Superior temporal gyrus (tissue), 1 donor: Measurements from ENCODE around the gene OLFML1.
A peak's percentile ranks its signal among the peaks of the same experiment; 100 is the strongest.

Experiments used
- DNase-seq: peaks from one replicate; pipeline ENCODE4 v3.0.0-alpha.2; 2016; ENCODE audit errors: extremely low spot score

Gene OLFML1

GRCh38 chr11:7485186-7486097 is at the start of gene OLFML1:
Gene OLFML1 (plus strand): TSS chr11:7485506. CDS start chr11:7485876, 370 bp downstream.
- DNase-seq = no peak

DNA sequence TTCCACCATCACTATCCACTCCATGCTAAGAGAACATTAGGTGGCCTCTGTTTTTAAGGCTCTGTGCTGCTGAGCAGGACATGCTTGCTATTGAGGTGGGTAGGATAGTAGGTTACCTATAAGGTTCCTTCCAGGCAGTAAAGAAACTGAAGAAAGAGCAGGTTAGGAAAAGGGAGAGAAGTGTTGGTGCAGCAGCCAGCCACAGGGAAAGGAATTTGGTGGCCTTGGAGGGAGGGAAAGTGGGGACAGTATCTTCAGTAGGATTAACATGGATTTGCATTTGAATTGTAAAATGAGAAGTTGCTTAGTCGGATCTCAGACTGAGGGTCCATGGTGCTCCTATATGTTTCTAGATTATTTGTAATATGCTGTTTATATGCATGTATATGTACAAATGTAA is 49.2 kb upstream of the OLFML1 start:
- no peak for DNase-seq

DNA sequence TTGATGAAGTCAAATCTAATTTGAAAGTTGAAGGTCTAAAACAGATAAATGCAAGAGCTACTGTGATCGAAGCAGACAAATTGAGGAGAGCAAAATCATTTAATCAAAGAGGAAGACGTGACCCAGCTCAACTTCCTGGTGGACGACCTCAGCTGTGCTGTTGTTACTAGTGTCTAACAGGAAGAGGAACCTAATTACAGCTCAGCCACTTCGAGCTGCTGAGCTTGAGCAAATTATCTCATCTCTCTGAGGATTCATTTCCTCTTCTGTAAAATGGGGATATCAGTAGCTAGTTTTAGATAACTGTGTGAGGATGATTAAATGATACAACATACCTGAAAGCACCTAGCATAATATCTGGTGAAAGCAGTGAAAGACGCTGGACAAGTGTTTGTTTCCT is 48.6 kb upstream of the OLFML1 start:
- no peak for DNase-seq

- no peak for DNase-seq
These were observed 47.6 kb upstream of the OLFML1 start for GRCh38 chr11:7437696-7438095.

DNA sequence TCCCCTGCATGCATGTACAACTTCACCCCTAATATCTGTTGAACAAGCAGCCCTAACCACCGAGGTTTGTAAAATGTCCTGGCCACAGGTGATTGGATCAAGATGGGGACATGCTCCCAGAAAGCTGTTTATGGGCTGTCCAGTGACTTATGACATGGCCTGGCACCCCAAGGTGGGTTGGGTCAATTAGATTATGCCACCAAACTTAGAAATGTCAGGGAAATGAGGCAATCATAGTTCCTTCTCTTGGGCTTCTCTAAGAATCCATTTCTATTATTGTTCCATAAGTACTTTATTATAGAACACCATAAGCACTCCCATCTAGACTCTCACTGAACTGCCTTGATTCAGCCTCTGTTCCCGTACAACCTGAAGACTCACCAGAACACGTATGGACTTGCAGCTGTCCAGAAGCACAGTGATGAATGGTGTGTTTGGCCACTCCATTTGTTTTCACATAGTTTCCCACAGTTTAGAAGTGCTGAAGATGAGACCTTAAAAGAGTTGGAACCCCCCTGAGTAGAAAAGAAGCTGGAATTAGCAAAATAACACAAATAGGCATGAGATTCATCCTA is 45.5 kb upstream of the OLFML1 start:
- no peak for DNase-seq

DNA sequence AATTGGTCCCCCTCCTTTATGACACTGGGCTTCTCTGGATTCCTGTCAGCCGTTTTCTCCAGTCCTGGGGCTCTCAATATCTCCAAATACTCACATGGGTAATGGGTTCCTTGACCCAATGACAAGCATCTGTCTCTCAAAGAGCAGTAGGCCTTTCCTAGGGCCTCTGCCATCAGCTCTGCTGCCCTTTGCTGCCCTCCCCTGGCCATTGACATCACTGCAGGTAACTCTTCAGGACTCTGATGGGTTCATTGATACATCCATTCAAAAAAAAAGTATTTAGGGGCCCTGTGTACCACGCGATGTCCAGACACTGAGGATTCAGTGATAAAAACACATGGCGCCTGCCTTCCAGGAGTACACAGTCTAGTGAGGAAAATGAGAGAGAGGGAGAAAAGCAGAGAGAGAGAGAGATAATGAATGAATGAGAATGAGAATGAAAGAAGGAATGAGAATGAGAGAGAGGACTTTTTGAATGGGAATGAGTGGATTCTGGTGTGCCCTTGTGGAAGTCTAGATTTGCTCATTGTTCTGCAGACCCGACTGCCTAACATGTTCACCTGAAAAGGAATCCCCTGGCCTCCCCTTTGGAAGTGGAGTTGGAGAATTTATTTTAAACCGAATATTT is 42.6 kb upstream of the OLFML1 start:
- DNase-seq = peak; percentile 91

- no peak for DNase-seq
These were observed 41.0 kb upstream of the OLFML1 start for GRCh38 chr11:7444091-7444981.

DNA sequence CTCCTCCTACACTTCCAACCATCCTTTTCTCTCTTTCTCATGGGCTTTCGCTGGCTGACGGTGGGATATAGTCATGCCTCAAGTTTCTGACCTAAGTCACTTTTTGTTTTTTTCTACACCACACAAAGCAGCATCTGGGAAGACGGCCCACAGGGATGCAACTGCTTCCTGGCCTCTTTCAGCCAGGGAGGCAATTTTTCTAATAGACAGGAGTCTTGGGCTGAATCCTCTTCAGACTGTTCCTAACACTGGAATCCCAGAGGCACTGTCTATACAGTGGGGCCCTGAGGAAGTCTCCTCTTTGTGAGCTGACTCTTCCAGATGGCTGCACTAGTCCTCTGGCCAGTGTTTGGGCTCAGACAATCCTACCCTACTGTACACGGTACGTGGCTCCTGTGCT is 39.7 kb upstream of the OLFML1 start:
- no peak for DNase-seq

- no peak for DNase-seq
These were observed 37.1 kb upstream of the OLFML1 start for GRCh38 chr11:7448201-7448600.

DNA sequence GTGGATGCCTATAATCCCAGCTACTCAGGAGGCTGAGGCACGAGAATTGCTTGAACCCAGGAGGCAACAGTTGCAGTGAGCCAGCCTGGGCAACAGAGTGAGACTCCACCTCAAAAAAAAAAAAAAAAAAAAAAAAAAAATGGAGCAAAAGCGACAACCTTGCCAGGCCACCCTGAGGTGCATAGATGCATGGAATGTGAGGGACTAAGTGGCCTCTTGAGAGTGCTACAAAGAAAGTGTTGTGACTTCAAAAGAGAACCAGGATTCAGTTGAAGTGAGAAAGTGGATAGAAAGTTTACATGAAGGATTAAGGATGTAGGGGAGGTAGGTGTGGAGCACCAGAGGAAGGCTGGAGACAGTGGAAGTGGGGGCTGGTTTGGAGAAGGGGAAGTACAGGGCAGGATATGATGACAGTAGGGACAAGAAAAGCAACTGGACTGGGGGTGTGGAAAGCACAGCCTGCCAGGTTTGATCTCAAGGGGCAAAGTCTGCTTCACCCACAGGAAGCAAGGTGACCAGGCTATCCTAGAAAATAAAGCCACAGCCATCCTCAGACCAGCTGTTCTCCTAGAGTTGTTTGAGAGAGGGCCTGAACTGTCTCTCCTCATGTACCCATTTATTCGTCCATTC is 36.0 kb upstream of the OLFML1 start:
- no peak for DNase-seq

GRCh38 chr11:7449841-7450214 is 35.5 kb upstream of the OLFML1 start:
- DNase-seq = no peak

DNA sequence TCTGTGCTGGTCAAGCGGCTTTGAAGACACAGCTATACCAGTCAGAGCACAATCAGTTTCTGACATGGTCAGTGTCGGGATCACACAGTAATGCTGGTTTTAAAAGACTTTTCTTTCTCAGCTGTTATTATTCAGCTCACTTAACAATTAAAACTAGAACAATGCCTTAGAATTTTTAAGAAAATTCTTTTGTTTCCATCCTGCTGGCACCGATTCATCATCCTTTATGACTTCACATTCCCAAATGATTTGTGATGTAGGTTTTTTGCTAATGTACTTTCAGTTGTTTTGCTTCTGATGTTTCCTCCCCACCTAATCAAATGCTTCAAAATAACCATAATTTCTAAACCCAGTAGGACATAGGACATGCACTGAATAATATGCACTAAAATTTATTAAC is 34.5 kb upstream of the OLFML1 start:
- DNase-seq = peak; percentile 16

DNA sequence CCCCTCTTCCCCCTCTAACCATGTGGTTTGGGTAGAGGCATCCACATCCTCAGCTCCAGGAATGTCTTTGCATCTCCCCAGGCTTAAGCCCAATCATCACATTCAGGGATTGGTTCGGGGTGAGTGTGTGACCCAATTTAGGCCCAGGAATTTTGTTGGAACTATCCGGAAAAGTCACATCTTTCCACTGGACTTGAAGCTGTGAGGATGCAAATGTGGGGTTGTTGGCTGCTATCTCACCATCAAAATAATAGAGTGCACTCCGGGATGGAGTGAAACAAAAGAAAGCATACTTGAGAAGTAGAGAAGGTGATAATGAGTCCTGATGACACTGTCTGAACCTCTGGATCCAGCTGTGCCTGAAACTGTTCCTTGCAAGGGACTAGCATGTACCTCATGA is 33.8 kb upstream of the OLFML1 start:
- no peak for DNase-seq

- DNase-seq = no peak
These were observed 33.3 kb upstream of the OLFML1 start for GRCh38 chr11:7451952-7452494.

DNA sequence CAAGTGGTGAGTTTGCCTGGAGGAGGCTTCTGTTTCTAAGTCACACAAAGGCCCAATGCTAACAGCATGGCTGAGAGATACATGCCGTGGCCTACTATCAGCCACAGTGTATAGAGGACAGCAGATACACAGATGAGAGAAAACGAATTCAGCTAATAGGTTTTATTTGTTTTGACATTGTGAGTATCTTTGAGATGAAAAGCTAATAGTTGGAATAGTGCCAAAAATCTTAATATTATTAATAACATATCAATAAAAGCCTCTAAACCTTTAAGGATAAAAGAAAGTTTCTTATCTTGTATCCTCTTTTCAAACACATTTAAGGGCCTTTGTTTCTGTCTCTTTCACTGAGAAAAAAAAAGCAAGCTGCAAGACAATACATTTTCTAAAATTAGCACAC is 30.5 kb upstream of the OLFML1 start:
- DNase-seq = no peak

DNA sequence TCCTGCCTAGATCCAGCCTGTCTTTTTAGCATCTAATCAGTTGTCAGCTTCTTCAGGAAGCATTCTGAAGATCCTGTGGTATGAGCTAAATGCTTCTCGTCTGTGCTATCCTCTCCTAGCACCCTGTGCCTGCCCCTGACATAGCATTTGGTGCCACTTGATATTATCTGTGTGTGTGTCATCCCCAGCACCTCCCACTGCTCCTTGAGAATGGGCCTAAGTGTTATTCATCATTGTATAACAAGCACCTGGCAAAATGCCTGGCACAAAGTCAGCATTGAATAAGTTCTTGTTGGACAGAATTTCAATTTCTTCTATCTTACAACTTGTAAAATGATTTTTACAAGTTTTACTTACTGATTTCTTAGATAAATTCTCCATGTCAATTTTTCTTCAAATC is 28.1 kb upstream of the OLFML1 start:
- peak; percentile 67 for DNase-seq

DNA sequence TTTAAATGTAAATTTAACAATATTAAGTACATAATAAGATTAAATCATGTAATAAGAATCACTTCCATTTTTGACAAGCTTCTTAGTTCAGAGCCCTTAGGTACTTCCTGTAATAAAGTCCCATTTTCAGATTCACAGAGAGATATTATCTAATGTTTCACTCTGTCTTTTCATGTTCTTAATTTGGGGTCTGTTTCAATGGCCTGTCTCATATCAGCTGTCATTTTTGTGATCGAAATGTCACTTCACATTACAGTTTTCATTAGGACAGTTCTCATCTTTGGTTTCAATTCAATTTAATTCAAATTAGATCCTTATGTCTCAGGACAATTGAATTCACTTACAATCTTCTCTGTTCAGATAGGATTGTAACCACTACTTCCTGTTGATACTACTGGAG is 22.6 kb upstream of the OLFML1 start:
- no peak for DNase-seq

DNA sequence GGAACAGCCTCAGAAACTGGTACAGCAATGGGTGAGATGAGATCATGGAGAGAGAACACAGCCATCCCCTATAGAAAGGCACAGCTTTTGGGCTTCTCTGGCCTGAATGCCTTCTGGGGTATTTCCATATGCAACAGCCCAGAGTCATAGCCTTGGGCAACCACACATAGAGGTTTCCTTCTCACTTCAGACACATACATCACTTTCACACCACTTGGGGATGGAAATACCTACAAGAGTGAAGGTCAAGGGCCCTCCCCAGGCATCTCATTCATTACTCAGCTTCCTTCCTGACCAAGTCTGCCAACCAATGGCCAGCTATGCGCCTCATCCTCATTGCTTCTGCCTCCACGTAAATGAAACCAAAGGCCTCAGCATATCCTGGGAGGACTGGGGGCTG is 17.7 kb upstream of the OLFML1 start:
- no peak for DNase-seq

GRCh38 chr11:7469351-7469865 is 15.9 kb upstream of the OLFML1 start:
- DNase-seq = no peak

- DNase-seq = no peak
These were observed 14.2 kb upstream of the OLFML1 start for GRCh38 chr11:7471071-7471470.

DNA sequence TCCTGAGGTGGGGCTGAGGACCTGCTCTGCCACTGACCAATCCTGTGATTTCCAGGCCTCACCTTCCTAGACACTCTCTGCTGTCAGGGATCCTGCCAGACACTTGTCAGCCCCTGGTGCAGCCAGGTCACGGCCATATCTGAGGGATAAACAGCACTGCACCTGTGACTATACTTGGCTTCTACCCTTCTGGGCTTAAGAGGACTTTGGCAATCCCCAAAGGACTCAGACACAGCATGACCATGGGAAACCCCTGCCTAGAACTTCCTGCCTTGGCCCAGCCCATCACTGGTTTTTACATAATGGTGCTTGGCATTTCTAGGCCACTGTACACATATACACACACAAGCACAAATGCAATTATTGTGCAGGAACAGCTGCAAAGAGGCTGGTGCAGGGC is 11.6 kb upstream of the OLFML1 start:
- DNase-seq = no peak
